ENCODE measurements around the gene PGS1.

PGS1 gene

DNA sequence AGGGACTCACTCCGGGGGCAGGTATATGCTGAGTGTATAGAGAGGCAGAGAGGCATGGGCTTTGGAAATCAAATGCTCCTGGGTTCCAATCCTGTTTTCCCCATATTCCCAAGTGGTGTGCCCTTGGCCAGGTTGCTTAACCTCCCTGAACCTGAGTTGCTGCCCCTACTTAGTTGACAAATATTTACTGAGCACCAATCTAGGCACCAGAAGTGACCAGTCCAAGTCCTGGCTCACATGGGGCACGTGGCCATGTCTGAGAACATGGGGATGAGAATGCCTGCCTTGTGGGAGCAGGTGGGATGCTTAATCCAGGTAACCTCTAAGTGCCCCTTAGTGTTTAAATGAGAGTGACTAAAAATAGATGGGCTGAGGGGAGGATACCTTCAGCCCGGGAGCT lies 22.7 kb upstream of the PGS1 start:
- TF ChIP-seq, protein P1, sequence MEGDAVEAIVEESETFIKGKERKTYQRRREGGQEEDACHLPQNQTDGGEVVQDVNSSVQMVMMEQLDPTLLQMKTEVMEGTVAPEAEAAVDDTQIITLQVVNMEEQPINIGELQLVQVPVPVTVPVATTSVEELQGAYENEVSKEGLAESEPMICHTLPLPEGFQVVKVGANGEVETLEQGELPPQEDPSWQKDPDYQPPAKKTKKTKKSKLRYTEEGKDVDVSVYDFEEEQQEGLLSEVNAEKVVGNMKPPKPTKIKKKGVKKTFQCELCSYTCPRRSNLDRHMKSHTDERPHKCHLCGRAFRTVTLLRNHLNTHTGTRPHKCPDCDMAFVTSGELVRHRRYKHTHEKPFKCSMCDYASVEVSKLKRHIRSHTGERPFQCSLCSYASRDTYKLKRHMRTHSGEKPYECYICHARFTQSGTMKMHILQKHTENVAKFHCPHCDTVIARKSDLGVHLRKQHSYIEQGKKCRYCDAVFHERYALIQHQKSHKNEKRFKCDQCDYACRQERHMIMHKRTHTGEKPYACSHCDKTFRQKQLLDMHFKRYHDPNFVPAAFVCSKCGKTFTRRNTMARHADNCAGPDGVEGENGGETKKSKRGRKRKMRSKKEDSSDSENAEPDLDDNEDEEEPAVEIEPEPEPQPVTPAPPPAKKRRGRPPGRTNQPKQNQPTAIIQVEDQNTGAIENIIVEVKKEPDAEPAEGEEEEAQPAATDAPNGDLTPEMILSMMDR (conservative IDR thresholded peaks at IDR 0.05; ENCODE audit: low read depth, low read length), result no peak
- Histone ChIP-seq H3K36me3 (ENCODE audit: insufficient read depth) (no peaks in the 10 kb centered on the region), H4K20me1 (ENCODE audit: insufficient read depth) (no peaks in the 10 kb centered on the region), H3K4me1 (ENCODE audit: low read depth, poor library complexity, severe bottlenecking) (peaks cover 66% of the 10 kb centered on the region), H3K79me2 (ENCODE audit: insufficient read depth, low read depth) (peaks cover 18% of the 10 kb centered on the region; the same call in 1 of the 2 replicates), H3K27me3 (ENCODE audit: insufficient read depth, low read depth) (no peaks in the 10 kb centered on the region), H3K9ac (peak overlapping the region; percentile 47), H3K27ac (peak overlapping the region; percentile 78), H3K4me2 (peak overlapping the region; percentile 88), H2AFZ (ENCODE audit: low read depth) (peak overlapping the region; percentile 31; the same call in 1 of the 2 replicates), H3K4me3 (IDR thresholded peaks at IDR 0.05; ENCODE audit: insufficient read depth, low read depth, low read length) (no peak overlapping the region)

DNA sequence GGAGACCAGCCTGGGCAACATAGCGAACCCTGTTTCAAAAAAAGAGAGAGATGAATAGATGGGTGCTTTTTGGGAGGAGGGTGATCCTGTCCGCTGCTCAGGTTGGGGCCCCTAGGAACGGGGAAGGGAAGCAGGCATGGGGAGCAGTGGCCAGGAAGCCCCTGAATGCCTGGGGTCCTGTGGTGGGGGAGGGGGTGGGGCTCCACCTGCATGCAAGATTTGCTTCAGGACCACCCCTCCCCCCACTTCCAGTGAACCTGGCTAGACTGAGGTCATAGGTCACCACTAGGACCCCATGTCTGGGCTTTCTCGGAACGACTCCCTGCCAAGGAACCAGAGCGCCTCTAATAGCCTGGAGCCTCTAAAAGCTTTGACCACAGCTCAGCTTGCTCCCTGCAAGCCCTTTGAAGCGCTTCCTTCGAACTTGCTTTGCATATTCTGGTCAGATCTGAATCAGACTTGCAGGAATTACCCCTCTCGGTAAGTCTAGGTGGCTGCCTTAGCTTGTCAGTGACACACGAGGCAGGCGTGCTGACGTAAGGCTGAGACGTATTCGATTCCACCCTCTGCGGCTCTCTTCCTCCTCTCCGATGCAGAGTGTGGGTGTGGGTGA lies 22.2 kb upstream of the PGS1 start:
- Histone ChIP-seq H3K79me2 (ENCODE audit: insufficient read depth, low read depth) (peaks cover 18% of the 10 kb centered on the region; the same call in 1 of the 2 replicates), H3K4me1 (ENCODE audit: low read depth, poor library complexity, severe bottlenecking) (peaks cover 64% of the 10 kb centered on the region), H4K20me1 (ENCODE audit: insufficient read depth) (no peaks in the 10 kb centered on the region), H3K27me3 (ENCODE audit: insufficient read depth, low read depth) (no peaks in the 10 kb centered on the region), H2AFZ (ENCODE audit: low read depth) (peak overlapping the region; percentile 31; the same call in 1 of the 2 replicates), H3K36me3 (ENCODE audit: insufficient read depth) (no peaks in the 10 kb centered on the region), H3K4me2 (peak overlapping the region; percentile 88), H3K9ac (peak overlapping the region; percentile 47), H3K4me3 (IDR thresholded peaks at IDR 0.05; ENCODE audit: insufficient read depth, low read depth, low read length) (no peak overlapping the region), H3K27ac (peak overlapping the region; percentile 78)
- TF ChIP-seq, protein P1 (conservative IDR thresholded peaks at IDR 0.05; ENCODE audit: low read depth, low read length), result no peak

DNA sequence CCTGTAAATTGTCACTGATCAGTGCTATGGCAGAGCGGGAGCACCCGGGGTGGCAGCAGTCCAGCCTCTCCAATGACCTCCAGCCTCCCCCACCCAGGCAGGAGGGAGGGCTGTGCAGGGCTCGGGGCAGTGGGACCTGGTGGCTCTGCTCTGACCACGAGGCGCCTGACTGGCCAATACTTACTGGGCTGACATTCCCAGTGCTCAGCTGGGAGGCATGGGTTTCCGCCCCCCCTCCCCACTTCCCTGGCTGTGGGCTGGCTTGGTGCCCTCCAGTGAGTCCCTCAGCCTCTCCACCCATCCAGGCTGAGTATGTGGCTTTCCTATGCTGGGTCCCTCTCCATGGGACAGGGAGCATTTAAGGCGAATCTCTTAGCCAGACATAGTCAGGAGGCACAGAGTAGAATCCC lies 21.3 kb upstream of the PGS1 start:
- peaks cover 59% of the 10 kb centered on the region for H3K4me1 ChIP-seq (ENCODE audit: low read depth, poor library complexity, severe bottlenecking)
- no peak overlapping the region for H3K4me3 ChIP-seq (IDR thresholded peaks at IDR 0.05; ENCODE audit: insufficient read depth, low read depth, low read length)
- no peaks in the 10 kb centered on the region for H4K20me1 ChIP-seq (ENCODE audit: insufficient read depth)

DNA sequence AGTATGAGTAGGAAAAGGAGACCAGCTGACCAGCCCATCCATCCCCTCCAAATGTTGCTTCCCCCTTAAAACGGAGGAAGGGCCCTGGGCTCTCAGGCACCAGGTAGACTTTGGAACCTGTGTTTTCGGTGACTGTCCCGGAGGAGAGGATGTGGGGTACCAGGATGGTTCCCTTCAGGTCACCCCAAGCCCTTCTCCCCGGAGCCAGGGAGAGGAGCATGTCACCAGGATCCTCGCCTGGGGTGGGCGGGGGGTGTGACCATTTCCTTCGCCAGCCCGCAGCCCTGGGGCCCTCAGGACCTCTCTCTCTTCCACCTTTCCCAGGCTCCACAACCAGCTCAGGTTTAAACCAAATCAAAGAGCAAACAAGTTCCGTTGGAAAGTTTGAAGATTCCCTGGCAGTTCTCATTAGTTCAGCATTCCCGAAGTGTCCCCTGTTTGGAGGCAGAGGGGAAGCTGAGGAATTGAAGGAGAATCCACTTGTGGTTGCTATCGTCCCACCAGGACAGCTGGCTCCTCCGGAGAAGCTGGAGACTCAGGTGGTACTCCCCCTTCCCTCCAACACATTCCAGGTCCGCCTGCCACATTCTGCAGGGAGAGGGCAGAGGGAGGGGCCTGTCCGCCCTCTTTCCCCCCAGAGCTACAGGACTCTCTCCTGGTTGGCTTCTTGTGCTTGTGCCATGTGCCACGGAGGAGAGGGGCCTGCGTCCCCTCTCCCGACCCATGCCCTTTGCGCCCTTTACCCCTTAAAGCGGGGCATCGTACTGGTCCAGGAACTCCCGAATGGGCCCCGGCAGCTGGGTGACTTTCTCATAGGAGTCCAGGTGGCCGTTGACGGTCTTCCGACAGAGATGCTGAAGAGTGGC lies 20.5 kb upstream of the PGS1 start:
- no peak overlapping the region for H3K4me3 ChIP-seq (IDR thresholded peaks at IDR 0.05; ENCODE audit: insufficient read depth, low read depth, low read length)
- peaks cover 55% of the 10 kb centered on the region for H3K4me1 ChIP-seq (ENCODE audit: low read depth, poor library complexity, severe bottlenecking)
- H3K4me2 ChIP-seq, result peak overlapping the region; percentile 59
- H3K27me3 ChIP-seq (ENCODE audit: insufficient read depth, low read depth), result peaks cover 3% of the 10 kb centered on the region; the same call in 1 of the 2 replicates
- H3K79me2 ChIP-seq (ENCODE audit: insufficient read depth, low read depth), result peaks cover 18% of the 10 kb centered on the region; the same call in 1 of the 2 replicates
- no peak overlapping the region for H2AFZ ChIP-seq (ENCODE audit: low read depth)
- H4K20me1 ChIP-seq (ENCODE audit: insufficient read depth), result no peaks in the 10 kb centered on the region
- H3K27ac ChIP-seq, result no peak overlapping the region
- H3K36me3 ChIP-seq (ENCODE audit: insufficient read depth), result no peaks in the 10 kb centered on the region
- H3K9ac ChIP-seq, result no peak overlapping the region
- TF ChIP-seq, protein P1 (conservative IDR thresholded peaks at IDR 0.05; ENCODE audit: low read depth, low read length), result no peak

More for the DNA sequence above, 21.3 kb upstream of the PGS1 start:
- Histone ChIP-seq H3K79me2 (ENCODE audit: insufficient read depth, low read depth) (peaks cover 18% of the 10 kb centered on the region; the same call in 1 of the 2 replicates), H2AFZ (ENCODE audit: low read depth) (no peak overlapping the region), H3K9ac (peak overlapping the region; percentile 12; the same call in 1 of the 2 replicates), H3K36me3 (ENCODE audit: insufficient read depth) (no peaks in the 10 kb centered on the region), H3K27me3 (ENCODE audit: insufficient read depth, low read depth) (peaks cover under 1% of the 10 kb centered on the region; the same call in 1 of the 2 replicates), H3K4me2 (peak overlapping the region; percentile 59), H3K27ac (peak overlapping the region; percentile 78; the same call in 1 of the 2 replicates)
- TF ChIP-seq, protein P1 (conservative IDR thresholded peaks at IDR 0.05; ENCODE audit: low read depth, low read length), result no peak
